Measurements from ENCODE around the gene EGLN1.
"Not testable (repeated sequence)": the region's sequence is repeated elsewhere in the genome, so short reads cannot be mapped to it uniquely, and the experiment has no call there.

DNA sequence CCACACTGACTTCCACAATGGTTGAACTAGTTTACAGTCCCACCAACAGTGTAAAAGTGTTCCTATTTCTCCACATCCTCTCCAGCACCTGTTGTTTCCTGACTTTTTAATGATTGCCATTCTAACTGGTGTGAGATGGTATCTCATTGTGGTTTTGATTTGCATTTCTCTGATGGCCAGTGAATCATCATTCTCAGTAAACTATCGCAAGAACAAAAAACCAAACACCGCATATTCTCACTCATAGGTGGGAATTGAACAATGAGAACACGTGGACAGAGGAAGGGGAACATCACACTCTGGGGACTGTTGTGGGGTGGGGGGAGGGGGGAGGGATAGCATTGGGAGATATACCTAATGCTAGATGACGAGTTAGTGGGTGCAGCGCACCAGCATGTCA, 49.4 kb upstream of the EGLN1 start:
- TF ChIP-seq, protein P1, sequence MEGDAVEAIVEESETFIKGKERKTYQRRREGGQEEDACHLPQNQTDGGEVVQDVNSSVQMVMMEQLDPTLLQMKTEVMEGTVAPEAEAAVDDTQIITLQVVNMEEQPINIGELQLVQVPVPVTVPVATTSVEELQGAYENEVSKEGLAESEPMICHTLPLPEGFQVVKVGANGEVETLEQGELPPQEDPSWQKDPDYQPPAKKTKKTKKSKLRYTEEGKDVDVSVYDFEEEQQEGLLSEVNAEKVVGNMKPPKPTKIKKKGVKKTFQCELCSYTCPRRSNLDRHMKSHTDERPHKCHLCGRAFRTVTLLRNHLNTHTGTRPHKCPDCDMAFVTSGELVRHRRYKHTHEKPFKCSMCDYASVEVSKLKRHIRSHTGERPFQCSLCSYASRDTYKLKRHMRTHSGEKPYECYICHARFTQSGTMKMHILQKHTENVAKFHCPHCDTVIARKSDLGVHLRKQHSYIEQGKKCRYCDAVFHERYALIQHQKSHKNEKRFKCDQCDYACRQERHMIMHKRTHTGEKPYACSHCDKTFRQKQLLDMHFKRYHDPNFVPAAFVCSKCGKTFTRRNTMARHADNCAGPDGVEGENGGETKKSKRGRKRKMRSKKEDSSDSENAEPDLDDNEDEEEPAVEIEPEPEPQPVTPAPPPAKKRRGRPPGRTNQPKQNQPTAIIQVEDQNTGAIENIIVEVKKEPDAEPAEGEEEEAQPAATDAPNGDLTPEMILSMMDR (IDR thresholded peaks at IDR 0.05), result not testable (repeated sequence)
- TF ChIP-seq JUND (IDR thresholded peaks at IDR 0.05); SMC3 (IDR thresholded peaks at IDR 0.05; ENCODE audit: low read depth, low read length); POLR2AphosphoS5 (IDR thresholded peaks at IDR 0.05; ENCODE audit: low read depth, low read length); EZH2phosphoT487 (IDR thresholded peaks at IDR 0.05; ENCODE audit: borderline replicate concordance, low read depth); TAF1 (IDR thresholded peaks at IDR 0.05; ENCODE audit: borderline replicate concordance, low read depth, low read length); EP300 (IDR thresholded peaks at IDR 0.05; ENCODE audit: borderline replicate concordance in 1 of 2, low read depth in 1 of 2, low read length in 1 of 2); YY1 (IDR thresholded peaks at IDR 0.05; ENCODE audit: low read depth); SIN3A (IDR thresholded peaks at IDR 0.05; ENCODE audit: borderline replicate concordance, low read depth, low read length): not testable (repeated sequence)
- TF ChIP-seq, protein P2, sequence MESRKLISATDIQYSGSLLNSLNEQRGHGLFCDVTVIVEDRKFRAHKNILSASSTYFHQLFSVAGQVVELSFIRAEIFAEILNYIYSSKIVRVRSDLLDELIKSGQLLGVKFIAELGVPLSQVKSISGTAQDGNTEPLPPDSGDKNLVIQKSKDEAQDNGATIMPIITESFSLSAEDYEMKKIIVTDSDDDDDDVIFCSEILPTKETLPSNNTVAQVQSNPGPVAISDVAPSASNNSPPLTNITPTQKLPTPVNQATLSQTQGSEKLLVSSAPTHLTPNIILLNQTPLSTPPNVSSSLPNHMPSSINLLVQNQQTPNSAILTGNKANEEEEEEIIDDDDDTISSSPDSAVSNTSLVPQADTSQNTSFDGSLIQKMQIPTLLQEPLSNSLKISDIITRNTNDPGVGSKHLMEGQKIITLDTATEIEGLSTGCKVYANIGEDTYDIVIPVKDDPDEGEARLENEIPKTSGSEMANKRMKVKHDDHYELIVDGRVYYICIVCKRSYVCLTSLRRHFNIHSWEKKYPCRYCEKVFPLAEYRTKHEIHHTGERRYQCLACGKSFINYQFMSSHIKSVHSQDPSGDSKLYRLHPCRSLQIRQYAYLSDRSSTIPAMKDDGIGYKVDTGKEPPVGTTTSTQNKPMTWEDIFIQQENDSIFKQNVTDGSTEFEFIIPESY (IDR thresholded peaks at IDR 0.05; ENCODE audit: borderline replicate concordance, low read depth), result not testable (repeated sequence)
- TF ChIP-seq, protein P3, sequence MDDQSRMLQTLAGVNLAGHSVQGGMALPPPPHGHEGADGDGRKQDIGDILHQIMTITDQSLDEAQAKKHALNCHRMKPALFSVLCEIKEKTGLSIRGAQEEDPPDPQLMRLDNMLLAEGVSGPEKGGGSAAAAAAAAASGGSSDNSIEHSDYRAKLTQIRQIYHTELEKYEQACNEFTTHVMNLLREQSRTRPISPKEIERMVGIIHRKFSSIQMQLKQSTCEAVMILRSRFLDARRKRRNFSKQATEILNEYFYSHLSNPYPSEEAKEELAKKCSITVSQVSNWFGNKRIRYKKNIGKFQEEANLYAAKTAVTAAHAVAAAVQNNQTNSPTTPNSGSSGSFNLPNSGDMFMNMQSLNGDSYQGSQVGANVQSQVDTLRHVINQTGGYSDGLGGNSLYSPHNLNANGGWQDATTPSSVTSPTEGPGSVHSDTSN (IDR thresholded peaks at IDR 0.05), result not testable (repeated sequence)
- TF ChIP-seq, protein P4, sequence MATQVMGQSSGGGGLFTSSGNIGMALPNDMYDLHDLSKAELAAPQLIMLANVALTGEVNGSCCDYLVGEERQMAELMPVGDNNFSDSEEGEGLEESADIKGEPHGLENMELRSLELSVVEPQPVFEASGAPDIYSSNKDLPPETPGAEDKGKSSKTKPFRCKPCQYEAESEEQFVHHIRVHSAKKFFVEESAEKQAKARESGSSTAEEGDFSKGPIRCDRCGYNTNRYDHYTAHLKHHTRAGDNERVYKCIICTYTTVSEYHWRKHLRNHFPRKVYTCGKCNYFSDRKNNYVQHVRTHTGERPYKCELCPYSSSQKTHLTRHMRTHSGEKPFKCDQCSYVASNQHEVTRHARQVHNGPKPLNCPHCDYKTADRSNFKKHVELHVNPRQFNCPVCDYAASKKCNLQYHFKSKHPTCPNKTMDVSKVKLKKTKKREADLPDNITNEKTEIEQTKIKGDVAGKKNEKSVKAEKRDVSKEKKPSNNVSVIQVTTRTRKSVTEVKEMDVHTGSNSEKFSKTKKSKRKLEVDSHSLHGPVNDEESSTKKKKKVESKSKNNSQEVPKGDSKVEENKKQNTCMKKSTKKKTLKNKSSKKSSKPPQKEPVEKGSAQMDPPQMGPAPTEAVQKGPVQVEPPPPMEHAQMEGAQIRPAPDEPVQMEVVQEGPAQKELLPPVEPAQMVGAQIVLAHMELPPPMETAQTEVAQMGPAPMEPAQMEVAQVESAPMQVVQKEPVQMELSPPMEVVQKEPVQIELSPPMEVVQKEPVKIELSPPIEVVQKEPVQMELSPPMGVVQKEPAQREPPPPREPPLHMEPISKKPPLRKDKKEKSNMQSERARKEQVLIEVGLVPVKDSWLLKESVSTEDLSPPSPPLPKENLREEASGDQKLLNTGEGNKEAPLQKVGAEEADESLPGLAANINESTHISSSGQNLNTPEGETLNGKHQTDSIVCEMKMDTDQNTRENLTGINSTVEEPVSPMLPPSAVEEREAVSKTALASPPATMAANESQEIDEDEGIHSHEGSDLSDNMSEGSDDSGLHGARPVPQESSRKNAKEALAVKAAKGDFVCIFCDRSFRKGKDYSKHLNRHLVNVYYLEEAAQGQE (IDR thresholded peaks at IDR 0.05; ENCODE audit: low read depth, low read length), result not testable (repeated sequence)
- TF ChIP-seq, protein P5, sequence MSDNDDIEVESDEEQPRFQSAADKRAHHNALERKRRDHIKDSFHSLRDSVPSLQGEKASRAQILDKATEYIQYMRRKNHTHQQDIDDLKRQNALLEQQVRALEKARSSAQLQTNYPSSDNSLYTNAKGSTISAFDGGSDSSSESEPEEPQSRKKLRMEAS (IDR thresholded peaks at IDR 0.05; ENCODE audit: low read depth), result not testable (repeated sequence)
- TF ChIP-seq, protein P6, sequence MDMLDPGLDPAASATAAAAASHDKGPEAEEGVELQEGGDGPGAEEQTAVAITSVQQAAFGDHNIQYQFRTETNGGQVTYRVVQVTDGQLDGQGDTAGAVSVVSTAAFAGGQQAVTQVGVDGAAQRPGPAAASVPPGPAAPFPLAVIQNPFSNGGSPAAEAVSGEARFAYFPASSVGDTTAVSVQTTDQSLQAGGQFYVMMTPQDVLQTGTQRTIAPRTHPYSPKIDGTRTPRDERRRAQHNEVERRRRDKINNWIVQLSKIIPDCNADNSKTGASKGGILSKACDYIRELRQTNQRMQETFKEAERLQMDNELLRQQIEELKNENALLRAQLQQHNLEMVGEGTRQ (IDR thresholded peaks at IDR 0.05; ENCODE audit: borderline replicate concordance, low read depth, low read length), result not testable (repeated sequence)

Data from SK-N-SH (cell line).